Ascending aorta (tissue), 2 donors: ENCODE measurements around the gene VASN. TPM values are rescaled to one million over a fixed set of nuclear protein-coding genes. Genes with fewer than 3 reads are reported as not detected.
A peak's percentile ranks its signal among the peaks of the same experiment; 100 is the strongest.

Source experiments
- DNase-seq, 2 donors: peaks; one replicate each; pipeline ENCODE4 v3.0.0-alpha.2; 2019; ENCODE audit warnings: low spot score in 2 of 2
- H3K27ac ChIP-seq, 2 donors: fragments of 200-600 bp; sonication (generic); one replicate each; pipeline ENCODE4 v1.5.1; 2016 to 2017; ENCODE audit warnings: mild to moderate bottlenecking in 1 of 2
- H3K27me3 ChIP-seq: fragments of 200-600 bp; sonication (generic); one replicate; pipeline ENCODE4 v1.5.1; 2017
- H3K36me3 ChIP-seq, 2 donors: fragments of 200-600 bp; sonication (generic); one replicate each; pipeline ENCODE4 v1.5.1; 2016
- H3K4me1 ChIP-seq, 2 donors: fragments of 200-600 bp; sonication (generic); one replicate each; pipeline ENCODE4 v1.5.1; 2016 to 2017; ENCODE audit warnings: mild to moderate bottlenecking in 1 of 2
- H3K4me3 ChIP-seq, 2 donors: fragments of 200-600 bp; sonication (generic); one replicate each; pipeline ENCODE4 v1.5.1; 2016 to 2017; ENCODE audit warnings: mild to moderate bottlenecking in 1 of 2
- H3K9me3 ChIP-seq, 2 donors: fragments of 200-600 bp; sonication (generic); one replicate each; pipeline ENCODE4 v1.5.1; 2016
- intact Hi-C: fragments of 100-400 bp; cut with DNase I; formaldehyde crosslinking; loops from one replicate; pipeline ENCODE4 v1.15.1; 2023
- total RNA-seq: library from RNA; depleted of rRNA; stranded (reverse); fragments of >200 nt; gene quantifications from one replicate; pipeline ENCODE4 v1.1.0, GENCODE V29; 2016
- TF ChIP-seq, protein P1 (sequence below), 3 experiments: fragments of 200-600 bp in 2 of 3; fragments of 450-650 bp in 1 of 3; sonication (generic) in 2 of 3; IDR thresholded peaks; one replicate each; pipeline ENCODE4 v1.5.1; 2016 to 2019; ENCODE audit warnings: antibody characterized with exemption in 3 of 3, mild to moderate bottlenecking in 1 of 3, moderate library complexity in 1 of 3

VASN gene
- total RNA-seq, 1 donor from 2014 or later, result 218 TPM

GRCh38 chr16:4344983-4345835 lies 26.4 kb upstream of the VASN start:
- Histone ChIP-seq H3K4me1 (peaks cover 0 to 7% of the 10 kb centered on the region in 2 donors), H3K36me3 (peaks cover 0 to 14% of the 10 kb centered on the region in 2 donors), H3K27me3 (no peaks in the 10 kb centered on the region), H3K4me3 (no peak overlapping the region), H3K27ac (no peak overlapping the region), H3K9me3 (no peaks in the 10 kb centered on the region)
- intact Hi-C loops, result no loop called here
- TF ChIP-seq, protein P1, sequence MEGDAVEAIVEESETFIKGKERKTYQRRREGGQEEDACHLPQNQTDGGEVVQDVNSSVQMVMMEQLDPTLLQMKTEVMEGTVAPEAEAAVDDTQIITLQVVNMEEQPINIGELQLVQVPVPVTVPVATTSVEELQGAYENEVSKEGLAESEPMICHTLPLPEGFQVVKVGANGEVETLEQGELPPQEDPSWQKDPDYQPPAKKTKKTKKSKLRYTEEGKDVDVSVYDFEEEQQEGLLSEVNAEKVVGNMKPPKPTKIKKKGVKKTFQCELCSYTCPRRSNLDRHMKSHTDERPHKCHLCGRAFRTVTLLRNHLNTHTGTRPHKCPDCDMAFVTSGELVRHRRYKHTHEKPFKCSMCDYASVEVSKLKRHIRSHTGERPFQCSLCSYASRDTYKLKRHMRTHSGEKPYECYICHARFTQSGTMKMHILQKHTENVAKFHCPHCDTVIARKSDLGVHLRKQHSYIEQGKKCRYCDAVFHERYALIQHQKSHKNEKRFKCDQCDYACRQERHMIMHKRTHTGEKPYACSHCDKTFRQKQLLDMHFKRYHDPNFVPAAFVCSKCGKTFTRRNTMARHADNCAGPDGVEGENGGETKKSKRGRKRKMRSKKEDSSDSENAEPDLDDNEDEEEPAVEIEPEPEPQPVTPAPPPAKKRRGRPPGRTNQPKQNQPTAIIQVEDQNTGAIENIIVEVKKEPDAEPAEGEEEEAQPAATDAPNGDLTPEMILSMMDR (IDR thresholded peaks at IDR 0.05), result no peak
- no peak for DNase-seq

DNA sequence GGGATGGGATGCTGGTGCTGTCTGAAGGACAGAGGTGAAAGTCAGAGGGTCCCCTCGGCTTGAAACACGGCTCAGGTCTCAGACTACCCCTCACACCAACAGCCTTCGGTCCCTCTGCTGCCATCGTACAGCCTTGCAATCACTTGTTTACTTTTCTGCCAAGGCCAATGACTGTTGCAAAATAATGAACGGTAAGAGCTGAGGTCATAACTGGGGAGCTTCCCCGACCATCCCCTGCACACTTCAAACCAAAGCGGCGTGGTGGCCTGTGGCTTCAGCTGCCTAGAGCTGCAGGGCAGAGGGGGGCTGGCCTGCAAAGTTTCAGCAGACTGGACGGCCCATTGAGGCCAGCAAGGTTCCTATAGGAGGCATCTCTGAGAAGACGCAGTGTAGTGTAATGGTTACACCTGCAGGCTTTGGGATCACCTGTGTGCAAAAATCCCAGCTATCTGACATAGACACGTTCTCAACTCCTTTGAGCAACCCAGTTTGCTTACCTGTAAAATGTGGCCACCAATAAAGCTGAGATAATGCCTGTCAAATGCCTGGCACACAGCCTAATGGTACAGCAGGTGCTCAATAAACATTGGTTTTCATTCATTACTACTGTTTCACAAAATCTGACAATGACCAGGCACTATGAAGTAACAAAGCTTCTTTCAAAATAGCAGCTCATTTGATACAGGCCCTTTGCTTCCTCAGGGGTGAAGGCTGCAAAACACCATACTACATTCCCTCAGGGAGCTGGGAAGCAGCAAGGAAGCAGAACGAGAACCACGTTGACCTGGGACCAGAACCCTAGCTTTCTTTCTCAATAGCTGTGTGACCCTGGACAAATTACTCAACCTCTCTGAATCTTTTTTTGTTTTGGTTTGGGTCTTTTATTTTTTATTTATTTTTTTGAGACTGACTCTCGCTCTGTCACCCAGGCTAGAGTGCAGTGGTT lies 25.5 kb upstream of the VASN start:
- Histone ChIP-seq H3K4me1 (peaks cover 0 to 11% of the 10 kb centered on the region in 2 donors), H3K36me3 (peaks cover 0 to 7% of the 10 kb centered on the region in 2 donors), H3K27ac (no peak overlapping the region), H3K27me3 (no peaks in the 10 kb centered on the region), H3K9me3 (no peaks in the 10 kb centered on the region), H3K4me3 (no peak overlapping the region)
- TF ChIP-seq, protein P1 (IDR thresholded peaks at IDR 0.05), result no peak
- intact Hi-C loops, result no loop called here
- no peak for DNase-seq

GRCh38 chr16:4347010-4347409 lies 24.6 kb upstream of the VASN start:
- Histone ChIP-seq H3K27ac (no peak overlapping the region), H3K4me1 (peaks cover 0 to 16% of the 10 kb centered on the region in 2 donors), H3K27me3 (no peaks in the 10 kb centered on the region), H3K9me3 (no peaks in the 10 kb centered on the region), H3K36me3 (no peaks in the 10 kb centered on the region), H3K4me3 (no peak overlapping the region)
- no peak for DNase-seq
- TF ChIP-seq, protein P1 (IDR thresholded peaks at IDR 0.05), result no peak
- intact Hi-C loops, result no loop called here

DNA sequence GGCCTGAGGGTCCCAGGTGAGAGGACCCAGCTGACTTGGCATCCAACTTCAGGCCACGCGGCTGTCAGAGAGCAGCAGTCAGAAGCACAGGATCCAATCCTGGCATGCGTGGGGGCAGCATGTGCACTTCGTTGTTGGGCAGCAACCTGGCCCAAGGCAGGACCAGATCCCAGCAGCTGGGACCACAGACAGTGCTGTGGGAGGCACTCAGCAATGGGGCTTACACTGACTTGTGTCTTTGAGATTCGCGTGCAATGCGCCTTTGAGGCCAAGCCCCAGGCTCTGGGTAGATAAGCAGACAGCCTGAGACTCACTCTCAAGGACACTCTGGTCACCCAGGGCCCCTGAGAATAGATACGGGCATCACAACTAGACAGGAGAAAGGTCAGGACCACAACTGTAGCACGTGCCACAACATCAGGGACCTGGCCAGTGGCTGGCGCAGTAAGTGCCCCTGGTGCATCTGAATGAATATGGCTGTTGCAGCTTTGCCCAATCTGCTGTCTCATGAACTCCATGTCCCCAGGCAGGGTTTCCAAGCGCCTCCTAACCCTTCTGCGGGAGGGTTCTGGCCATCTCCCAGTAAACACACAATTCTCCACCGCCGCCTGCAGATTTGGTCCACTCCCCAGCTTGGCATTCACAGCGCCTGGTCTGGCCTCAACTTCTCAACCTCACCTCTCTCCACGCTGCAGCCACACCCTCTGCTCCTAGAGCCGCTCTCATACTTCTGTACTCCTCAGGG lies 23.7 kb upstream of the VASN start:
- no peaks in the 10 kb centered on the region for H3K9me3 ChIP-seq
- TF ChIP-seq, protein P1 (IDR thresholded peaks at IDR 0.05), result no peak
- peak overlapping the region in 1 of 2 donors; percentile 45 for H3K27ac ChIP-seq
- peaks cover 0 to 16% of the 10 kb centered on the region in 2 donors for H3K4me1 ChIP-seq
- no peak for DNase-seq
- intact Hi-C loops, result no loop called here
- H3K4me3 ChIP-seq, result no peak overlapping the region
- H3K27me3 ChIP-seq, result no peaks in the 10 kb centered on the region
- no peaks in the 10 kb centered on the region for H3K36me3 ChIP-seq

DNA sequence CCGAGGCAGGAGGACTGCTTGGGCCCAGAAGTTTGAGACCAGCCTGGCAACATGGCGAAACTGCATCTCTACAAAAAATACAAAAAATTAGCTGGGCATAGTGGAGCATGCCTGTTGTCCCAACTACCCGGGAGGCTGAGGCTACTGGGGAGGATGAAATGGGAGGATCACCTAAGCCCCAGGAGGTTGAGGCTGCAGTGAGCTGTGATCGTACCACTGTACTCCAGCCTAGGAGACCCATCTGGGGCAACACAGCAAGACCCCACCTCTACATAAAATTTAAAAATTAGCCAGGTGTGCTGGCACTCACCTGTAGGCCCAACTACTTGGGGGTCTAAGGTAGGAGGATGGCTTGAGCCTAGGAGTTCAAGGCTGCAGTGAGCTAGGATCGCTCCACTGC lies 22.3 kb upstream of the VASN start:
- Histone ChIP-seq H3K4me1 (peaks cover 0 to 16% of the 10 kb centered on the region in 2 donors), H3K9me3 (no peaks in the 10 kb centered on the region), H3K4me3 (no peak overlapping the region), H3K27me3 (no peaks in the 10 kb centered on the region), H3K27ac (no peak overlapping the region), H3K36me3 (no peaks in the 10 kb centered on the region)
- DNase-seq, result no peak
- intact Hi-C loops, result no loop called here
- TF ChIP-seq, protein P1 (IDR thresholded peaks at IDR 0.05), result no peak
